HG03159 (cell line): Measurements from ENCODE around the gene TCOF1.

Experiments used
- ATAC-seq: cut with Tn5 transposase; IDR thresholded peaks from one replicate; pipeline ENCODE4 v1.9.1; 2021; ENCODE audit warnings: mild to moderate bottlenecking, moderate library complexity; ENCODE audit not compliant: unreplicated experiment

TCOF1 gene, protein sequence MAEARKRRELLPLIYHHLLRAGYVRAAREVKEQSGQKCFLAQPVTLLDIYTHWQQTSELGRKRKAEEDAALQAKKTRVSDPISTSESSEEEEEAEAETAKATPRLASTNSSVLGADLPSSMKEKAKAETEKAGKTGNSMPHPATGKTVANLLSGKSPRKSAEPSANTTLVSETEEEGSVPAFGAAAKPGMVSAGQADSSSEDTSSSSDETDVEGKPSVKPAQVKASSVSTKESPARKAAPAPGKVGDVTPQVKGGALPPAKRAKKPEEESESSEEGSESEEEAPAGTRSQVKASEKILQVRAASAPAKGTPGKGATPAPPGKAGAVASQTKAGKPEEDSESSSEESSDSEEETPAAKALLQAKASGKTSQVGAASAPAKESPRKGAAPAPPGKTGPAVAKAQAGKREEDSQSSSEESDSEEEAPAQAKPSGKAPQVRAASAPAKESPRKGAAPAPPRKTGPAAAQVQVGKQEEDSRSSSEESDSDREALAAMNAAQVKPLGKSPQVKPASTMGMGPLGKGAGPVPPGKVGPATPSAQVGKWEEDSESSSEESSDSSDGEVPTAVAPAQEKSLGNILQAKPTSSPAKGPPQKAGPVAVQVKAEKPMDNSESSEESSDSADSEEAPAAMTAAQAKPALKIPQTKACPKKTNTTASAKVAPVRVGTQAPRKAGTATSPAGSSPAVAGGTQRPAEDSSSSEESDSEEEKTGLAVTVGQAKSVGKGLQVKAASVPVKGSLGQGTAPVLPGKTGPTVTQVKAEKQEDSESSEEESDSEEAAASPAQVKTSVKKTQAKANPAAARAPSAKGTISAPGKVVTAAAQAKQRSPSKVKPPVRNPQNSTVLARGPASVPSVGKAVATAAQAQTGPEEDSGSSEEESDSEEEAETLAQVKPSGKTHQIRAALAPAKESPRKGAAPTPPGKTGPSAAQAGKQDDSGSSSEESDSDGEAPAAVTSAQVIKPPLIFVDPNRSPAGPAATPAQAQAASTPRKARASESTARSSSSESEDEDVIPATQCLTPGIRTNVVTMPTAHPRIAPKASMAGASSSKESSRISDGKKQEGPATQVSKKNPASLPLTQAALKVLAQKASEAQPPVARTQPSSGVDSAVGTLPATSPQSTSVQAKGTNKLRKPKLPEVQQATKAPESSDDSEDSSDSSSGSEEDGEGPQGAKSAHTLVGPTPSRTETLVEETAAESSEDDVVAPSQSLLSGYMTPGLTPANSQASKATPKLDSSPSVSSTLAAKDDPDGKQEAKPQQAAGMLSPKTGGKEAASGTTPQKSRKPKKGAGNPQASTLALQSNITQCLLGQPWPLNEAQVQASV (N-terminal part only)

GRCh38 chr5:150357326-150358260, at the start of gene TCOF1:
Gene TCOF1, plus strand, starts transcription at chr5:150357697. Its CDS starts 50 bp downstream, at chr5:150357747.
- peak; percentile 93 for ATAC-seq

DNA sequence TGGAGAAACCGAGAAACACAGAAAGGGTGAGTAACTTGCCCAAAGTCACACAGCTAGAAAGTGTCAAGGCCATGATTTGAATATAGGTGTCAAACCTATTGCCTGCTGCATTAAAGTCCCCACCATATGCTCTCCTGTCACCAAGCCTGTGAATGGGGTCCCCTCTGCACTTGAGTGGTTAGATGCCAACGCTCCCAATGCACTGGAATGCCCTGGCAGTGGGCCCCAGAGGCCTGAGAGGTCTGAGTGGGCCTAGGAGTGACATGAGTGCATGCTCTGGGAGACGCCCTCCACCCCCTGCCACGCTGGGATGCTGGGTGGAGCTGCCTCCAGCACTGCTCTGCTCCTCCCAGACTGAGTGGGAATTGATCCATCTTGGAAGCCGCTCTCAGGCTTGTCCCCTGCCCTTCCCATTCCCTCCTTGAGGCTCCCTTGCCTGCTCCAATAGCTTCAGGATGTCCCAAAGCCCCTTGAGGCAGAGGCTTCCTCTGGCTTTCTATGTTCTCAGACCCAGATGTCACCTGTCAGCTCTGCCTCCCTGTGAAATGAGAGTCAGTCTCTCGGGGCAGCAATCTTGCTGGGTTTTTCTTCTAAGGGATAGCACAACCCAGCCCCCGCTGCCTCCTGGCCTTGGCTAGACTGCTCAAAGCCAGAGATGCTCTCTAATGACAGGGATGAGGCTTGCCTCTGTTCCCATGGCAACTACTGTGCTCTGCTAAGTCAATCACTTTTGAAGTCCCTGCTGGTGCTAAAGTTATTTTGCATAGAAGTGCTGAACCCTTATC, 48.2 kb upstream of the TCOF1 start:
- ATAC-seq, result no peak

GRCh38 chr5:150309886-150310239, 47.6 kb upstream of the TCOF1 start:
- ATAC-seq, result no peak

DNA sequence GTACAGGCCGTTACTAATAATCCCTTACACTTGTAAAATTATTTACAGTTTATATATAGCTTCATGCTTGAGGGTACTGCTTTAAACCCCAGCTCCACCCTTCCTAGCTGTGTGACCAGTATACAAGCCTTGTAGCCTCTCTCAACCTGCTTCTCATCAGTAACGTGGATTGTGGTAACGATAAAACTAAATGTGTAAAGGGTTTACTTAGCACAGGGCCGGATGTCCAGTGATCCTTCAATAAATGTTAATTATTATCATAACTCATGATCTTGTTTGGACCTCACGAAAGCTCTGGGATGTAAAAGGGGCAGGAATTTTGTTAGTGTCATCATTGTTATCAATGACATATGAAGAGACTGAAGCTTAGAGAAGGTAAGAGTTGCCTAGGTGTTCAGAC, 47.3 kb upstream of the TCOF1 start:
- no peak for ATAC-seq

GRCh38 chr5:150311015-150311692, 46.3 kb upstream of the TCOF1 start:
- no peak for ATAC-seq

GRCh38 chr5:150312518-150312917, 45.0 kb upstream of the TCOF1 start:
- no peak for ATAC-seq

GRCh38 chr5:150313501-150313900, 44.0 kb upstream of the TCOF1 start:
- no peak for ATAC-seq

- ATAC-seq, result no peak
Observed at GRCh38 chr5:150313921-150314716, 43.4 kb upstream of the TCOF1 start.

DNA sequence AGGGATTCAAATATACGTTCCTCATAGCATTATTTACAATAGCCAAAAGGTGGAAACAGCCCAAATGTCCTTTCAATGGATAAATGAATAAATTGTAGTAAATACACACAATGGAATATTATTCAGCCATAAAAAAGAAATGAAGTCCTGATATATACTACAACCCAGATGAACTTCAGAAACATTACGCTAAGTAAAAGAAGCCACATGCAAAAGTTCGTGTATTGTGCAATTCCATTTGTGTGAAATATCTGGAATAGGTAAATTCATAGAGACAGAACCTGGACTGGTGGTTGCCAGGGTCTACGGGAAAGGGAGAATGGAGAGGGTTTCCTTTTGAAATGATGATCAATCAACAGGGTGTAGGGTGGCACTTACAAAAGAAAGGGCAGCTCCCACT, 42.3 kb upstream of the TCOF1 start:
- ATAC-seq, result no peak

DNA sequence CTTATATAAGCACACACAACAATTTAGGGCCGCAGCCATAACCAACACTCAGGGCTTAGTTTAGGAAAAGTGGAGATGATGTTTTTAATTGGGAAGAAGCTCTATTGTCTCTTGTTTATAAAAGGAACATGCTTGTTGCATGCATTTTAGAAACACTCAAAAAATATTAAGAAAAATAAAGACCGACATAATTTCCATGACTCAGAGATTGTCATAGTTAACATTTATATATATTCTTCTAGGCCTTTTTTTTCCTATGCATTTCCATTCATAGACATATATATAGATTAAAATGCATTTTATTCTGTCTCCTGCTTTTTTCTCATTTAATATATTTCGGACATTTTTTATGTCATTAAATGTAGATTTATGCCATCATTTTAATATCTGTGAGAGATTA, 41.2 kb upstream of the TCOF1 start:
- no peak for ATAC-seq

- ATAC-seq, result no peak
Observed at GRCh38 chr5:150317048-150318003, 40.2 kb upstream of the TCOF1 start.

DNA sequence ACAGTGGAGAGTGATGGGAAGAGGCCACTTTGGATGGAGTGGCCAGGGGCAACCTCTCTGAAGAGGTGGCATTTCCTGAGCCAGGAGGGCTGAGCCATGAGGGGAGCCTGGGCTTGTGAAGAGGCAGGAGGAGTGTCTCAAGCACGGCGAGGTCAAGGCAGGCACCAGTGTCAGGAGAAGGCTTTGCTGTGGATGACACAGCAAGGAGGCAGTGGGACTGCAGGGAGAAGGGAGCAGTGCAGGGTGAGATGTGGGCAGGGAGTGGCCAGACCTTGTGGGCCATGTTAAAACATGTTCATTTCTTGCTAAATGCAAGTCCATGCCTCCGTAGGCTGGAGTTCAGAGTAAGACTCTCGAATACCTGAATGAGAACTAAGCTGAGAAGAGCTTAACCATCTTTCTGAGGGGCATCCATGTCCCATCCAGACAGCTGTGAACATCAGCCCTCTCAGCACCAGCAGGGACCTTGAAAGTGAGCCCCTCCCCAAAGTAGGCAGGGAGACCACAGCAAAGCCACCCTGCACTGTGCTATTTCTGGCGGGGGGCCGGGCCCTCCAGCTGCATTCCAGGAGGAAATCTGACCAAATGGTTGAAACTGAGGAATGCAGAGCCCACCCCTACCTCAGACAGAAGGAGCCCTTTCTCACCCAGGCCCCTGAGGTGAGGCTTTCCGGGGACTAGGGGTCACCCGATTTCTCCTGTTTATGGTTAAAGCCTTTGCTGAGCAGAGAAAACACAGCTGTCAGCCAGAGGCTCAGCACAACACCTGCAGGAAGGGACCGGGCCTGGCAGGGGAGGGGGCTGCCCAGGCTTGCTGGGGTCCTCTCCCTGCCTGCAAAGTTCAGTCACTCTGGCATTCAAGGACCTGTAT, 38.6 kb upstream of the TCOF1 start:
- ATAC-seq, result no peak

DNA sequence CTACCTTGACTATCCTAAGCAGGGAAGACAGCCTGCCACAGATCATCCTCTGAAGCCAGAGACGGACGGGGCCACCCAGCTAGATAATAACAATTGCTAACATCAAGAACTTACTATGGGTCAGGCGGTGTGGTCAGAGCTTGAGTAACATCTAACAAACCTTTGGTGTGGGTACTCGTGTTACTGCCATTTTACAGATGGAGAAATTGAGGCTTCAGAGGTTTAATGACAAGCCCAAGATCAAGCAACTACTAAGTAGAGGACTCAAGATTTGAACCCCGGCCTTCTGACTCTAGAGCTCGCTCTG, 38.1 kb upstream of the TCOF1 start:
- no peak for ATAC-seq

DNA sequence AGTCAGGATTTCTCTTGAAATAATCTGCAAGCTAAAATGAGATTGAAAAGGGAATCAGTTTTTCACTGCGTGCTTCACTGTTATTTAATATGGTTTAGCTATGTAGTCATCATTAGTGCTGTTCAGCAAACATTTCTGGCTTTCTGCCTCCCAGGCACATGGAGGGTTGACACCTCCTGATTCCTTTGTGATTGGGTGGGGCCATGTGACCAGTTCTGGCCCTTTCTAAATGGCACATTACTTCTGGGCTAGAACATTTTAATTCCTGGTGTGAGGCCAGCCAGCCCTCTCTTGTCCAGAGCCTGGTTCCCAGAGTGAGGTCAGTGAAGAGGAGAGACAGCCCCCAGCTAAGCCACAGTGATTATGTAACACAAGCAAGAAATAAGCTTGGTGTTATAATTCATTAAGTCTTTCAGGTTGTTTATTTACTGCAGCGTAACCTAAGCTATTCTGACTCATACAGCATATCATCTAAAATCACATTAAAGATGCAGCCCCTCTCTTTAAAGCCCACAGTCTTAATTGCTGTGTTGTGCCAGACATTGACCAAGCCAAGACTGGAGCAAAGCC, 37.4 kb upstream of the TCOF1 start:
- no peak for ATAC-seq

DNA sequence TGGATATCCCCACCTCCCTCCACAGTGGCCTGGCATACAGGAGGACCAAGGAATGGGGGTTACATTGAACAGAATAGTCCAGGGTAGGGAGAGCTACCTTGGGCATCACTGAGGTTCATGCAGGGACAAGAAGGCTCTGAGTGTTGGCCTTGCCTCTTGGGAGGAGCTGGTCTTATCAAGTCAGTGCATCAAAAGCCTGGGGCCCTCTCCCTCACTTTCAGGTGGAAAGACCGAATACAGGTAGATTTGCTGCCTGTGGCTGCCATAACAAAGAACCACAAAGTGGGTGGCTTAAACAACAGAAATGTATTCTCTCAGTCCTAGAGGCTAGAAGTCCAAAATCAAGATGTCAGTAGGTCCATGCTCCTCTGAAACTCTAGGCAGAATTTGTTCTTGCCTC, 36.3 kb upstream of the TCOF1 start:
- no peak for ATAC-seq

- no peak for ATAC-seq
Observed at GRCh38 chr5:150321784-150322183, 35.7 kb upstream of the TCOF1 start.
